Fibroblast of villous mesenchyme (primary cell): ENCODE measurements around the gene TMTC2. TPM values are rescaled to one million over a fixed set of nuclear protein-coding genes. Genes with fewer than 3 reads are reported as not detected.

Experiments used
- DNase-seq: peaks from one replicate; pipeline ENCODE4 v3.0.0-alpha.2; 2010; ENCODE audit warnings: low read depth
- H3K4me3 ChIP-seq: 2 replicates; pipeline ENCODE4 v1.5.1; 2011; ENCODE audit warnings: low read depth, mild to moderate bottlenecking, low read length
- CTCF ChIP-seq: IDR thresholded peaks from 2 replicates; pipeline ENCODE4 v1.5.1; 2012; ENCODE audit warnings: low read depth, mild to moderate bottlenecking, low read length; ENCODE audit not compliant: insufficient read depth
- small RNA-seq: library from RNA; depleted of rRNA; stranded (forward); fragments of <200 nt; gene quantifications from one replicate; pipeline ENCODE3, GENCODE V24; 2012
- total RNA-seq: library from RNA; depleted of rRNA; stranded (reverse); fragments of >200 nt; gene quantifications from 2 replicates; pipeline ENCODE4 v1.2.3, GENCODE V29; 2012

The TMTC2 gene
- total RNA-seq, 1 donor: 5.2 TPM

- no peak overlapping the region for H3K4me3 ChIP-seq
- DNase-seq: no peak
- TF ChIP-seq CTCF: no peak
Measured at GRCh38 chr12:83172866-83173649, 486.4 kb downstream of the TMTC2 start.

DNA sequence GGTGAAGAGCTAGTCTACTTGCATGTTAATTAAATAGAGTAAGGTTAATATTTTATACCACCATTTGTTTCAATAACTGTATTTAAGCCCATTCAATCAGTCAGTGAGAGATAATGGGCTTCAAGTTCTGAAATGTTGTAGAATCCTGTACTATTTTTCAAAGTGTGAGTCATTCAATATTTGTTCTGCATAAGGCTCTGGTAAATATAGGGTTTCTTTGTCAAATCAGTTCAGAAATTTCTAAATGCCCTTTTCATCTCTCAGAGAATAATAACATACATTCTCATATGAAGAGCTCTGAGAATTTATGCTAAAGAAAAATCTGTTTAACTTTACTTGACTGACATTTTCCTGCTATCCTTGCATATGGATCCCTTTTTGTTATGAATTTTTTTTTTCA, 493.3 kb downstream of the TMTC2 start:
- no peak for TF ChIP-seq CTCF
- DNase-seq: no peak
- no peak overlapping the region for H3K4me3 ChIP-seq

GRCh38 chr12:83181074-83181473, 494.4 kb downstream of the TMTC2 start:
- DNase-seq: no peak
- H3K4me3 ChIP-seq: no peak overlapping the region
- TF ChIP-seq CTCF: no peak

DNA sequence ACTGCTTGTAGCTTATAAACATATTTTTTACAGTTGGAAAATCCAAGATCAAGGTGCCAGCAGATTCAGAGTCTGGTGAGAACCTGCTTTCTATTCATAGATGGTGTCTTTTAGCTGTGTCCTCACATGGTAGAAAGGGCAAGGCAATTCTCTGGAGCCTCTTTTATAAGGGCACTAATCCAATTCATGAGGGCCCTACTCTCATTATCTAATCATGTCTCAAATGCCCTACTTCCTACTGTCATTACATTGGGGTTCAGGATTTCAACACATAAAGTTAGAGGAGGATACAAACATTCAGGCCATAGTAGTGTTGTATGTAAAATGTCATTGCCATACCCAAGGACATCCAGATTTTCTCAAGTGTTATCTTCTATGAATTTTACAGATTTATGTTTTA, 496.4 kb downstream of the TMTC2 start:
- H3K4me3 ChIP-seq: no peak overlapping the region
- TF ChIP-seq CTCF: no peak
- DNase-seq: no peak

Small RNA genes lying within 50 kb of the gene (small RNA-seq; reads per million reads assigned to genes)
- gene RNU6-977P: not detected
